SH-SY5Y (cell line): ENCODE results near the gene NYNRIN.

ENCODE experiments used
- GATA2 ChIP-seq: IDR thresholded peaks from 2 replicates; pipeline ENCODE4 v1.6.1; 2011; ENCODE audit warnings: mild to moderate bottlenecking, low read depth, low read length
- GATA3 ChIP-seq: IDR thresholded peaks from 2 replicates; pipeline ENCODE4 v1.6.1; 2011; ENCODE audit warnings: low read depth, mild to moderate bottlenecking, low read length, moderate library complexity

NYNRIN gene

DNA sequence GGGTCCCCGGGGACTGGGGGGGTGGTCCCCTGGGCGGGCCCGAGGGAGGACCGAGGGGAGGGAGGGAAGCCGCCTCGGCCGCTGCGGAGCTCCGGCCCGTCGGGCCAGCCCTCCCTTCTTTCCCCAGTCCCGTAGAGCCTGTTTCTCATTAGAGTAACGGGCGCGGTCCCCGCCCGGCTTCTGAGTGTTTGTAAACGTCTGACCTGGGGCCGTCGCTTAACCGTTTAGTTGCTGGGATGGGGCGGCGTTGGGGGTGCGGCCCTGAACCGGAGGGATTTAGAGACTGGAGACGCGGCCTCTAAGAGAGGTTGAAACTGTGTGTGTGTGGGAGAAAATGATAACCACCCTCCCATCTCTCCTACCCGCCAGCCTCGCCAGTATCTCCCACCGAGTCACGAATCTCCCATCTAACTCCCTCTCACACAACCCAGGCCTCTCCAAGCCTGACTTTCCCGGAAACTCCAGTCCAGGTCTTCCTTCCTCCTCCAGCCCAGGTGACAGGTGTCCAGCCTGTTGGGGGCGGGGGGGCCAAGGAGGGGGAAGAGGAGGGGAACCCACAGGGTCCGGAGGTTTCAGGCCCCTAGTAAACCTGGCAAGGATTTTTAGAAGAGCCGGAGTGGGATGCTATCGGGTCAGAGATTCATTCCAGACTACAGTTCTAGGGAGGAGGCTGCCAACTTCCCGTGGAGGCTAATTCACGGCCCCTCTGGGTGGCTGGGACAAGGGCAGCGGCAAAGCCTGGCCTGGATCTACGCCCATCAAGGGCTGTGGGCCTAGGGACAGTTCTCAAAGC, 31.9 kb upstream of the NYNRIN start:
- TF ChIP-seq GATA2 (no peak), GATA3 (no peak)

DNA sequence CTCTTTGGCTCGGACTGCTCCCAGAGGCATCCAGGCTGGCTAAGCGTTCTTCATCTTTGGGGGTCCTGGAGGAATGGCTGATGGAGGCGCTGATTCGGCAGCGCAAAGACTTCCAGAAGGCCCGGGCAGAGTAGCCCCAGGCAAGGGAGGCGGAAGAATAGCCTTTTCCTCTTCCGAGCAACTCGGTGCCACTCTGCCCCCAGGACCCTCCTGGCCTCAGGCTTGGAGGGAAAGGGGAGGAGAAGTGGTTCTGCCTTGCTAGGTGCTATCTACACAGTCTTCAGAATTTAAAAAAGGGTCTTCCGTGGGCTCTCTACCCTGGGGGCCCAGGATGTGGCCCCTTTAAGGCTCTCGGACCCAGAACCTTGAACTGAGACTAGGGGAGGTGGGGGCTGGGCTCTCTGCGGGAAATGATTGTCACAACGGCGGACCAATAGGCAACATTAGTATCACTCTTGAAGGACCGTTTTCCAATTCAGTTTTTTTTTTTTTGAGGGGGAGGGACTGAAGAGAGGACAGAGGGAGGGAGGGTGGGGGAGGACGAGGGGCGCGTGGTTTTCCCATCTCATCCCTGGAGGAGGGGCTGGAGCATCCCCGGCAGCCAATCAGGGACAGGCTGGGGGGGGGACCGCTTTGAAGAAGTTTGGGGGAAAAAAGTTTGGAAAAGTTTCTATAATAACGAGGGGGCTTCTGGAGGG, 31.1 kb upstream of the NYNRIN start, which contains the start of gene NFATC4:
Gene NFATC4, plus strand, starts transcription at position 671 of the 698 bp plus-strand sequence. CDS start 157 bp downstream, outside the sequence.
- TF ChIP-seq GATA2 (no peak), GATA3 (no peak)

DNA sequence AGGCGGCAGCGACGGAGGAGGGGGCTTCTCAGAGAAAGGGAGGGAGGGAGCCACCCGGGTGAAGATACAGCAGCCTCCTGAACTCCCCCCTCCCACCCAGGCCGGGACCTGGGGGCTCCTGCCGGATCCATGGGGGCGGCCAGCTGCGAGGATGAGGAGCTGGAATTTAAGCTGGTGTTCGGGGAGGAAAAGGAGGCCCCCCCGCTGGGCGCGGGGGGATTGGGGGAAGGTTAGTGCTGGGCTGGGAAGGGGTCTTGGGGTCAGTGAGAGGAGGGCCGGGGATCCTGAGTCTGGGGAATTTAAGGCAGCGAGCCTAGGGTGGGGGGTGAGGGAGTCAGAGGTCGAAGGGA, 30.6 kb upstream of the NYNRIN start:
- TF ChIP-seq GATA3 (no peak), GATA2 (no peak)

DNA sequence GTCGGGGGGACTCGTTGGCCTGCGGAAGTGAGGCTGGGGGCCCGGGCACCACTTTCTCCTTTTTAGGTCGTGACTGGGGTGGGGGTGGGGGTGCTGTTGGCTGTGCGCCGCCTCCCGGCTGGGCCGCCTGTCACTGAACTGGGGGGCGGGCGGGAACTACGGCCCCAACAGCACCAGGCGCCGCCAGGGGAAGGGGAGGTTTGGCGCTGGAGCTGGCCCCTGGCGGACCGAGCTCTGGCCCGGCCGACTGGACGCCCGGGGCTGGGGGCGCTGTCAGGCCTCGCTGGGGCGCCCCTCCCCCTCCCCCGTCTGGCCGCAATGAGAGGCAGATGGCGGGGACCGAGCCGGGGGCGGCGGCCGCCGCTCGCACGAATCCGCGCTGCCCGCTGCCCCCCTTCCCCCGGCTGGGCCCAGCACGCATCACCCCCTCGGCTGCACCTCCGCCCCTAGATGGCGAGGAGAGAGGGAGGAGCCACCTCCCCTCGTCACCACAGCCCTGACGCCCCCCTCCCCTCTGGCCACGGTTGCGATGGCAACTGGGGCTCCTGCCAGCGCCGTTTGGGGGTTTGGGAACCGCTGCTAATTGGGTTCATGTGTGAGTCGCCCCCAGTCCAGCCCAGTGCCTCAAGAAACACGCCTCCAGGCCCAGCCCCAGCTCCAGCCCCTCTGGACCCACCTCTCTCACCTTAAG, 30.1 kb upstream of the NYNRIN start:
- no peak for TF ChIP-seq GATA2
- TF ChIP-seq GATA3, result no peak

DNA sequence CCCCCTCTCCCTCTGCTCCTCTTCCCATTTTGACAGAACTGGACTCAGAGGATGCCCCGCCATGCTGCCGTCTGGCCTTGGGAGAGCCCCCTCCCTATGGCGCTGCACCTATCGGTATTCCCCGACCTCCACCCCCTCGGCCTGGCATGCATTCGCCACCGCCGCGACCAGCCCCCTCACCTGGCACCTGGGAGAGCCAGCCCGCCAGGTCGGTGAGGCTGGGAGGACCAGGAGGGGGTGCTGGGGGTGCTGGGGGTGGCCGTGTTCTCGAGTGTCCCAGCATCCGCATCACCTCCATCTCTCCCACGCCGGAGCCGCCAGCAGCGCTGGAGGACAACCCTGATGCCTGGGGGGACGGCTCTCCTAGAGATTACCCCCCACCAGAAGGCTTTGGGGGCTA, 29.3 kb upstream of the NYNRIN start:
- TF ChIP-seq GATA3, result no peak
- no peak for TF ChIP-seq GATA2

DNA sequence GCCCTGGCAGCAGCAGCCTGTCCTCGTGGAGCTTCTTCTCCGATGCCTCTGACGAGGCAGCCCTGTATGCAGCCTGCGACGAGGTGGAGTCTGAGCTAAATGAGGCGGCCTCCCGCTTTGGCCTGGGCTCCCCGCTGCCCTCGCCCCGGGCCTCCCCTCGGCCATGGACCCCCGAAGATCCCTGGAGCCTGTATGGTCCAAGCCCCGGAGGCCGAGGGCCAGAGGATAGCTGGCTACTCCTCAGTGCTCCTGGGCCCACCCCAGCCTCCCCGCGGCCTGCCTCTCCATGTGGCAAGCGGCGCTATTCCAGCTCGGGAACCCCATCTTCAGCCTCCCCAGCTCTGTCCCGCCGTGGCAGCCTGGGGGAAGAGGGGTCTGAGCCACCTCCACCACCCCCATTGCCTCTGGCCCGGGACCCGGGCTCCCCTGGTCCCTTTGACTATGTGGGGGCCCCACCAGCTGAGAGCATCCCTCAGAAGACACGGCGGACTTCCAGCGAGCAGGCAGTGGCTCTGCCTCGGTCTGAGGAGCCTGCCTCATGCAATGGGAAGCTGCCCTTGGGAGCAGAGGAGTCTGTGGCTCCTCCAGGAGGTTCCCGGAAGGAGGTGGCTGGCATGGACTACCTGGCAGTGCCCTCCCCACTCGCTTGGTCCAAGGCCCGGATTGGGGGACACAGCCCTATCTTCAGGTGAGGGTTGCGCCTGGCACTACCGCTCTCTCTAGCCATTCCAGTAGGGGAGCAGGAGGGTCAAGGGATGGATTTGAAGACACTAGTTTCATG, 28.7 kb upstream of the NYNRIN start:
- TF ChIP-seq GATA2, result no peak
- no peak for TF ChIP-seq GATA3

DNA sequence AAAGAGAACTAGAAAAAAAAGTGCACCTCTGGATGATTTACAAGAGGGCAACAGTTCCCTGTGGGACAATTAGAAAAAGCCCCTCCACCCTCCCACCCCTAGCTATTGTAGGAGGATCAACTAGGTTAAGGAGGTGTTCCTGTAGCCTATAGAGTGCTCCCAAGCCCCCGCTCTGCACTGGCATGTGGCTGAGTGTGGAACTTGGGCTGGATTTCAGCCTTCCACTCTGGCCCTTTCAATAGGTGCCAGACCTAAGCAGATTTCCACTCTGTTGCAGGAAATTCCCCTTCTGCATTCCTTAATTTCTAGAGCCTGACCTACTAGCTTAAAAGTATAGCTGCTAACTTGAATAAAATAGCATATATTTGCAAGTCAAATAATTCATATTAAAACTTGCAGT, 28.1 kb upstream of the NYNRIN start:
- no peak for TF ChIP-seq GATA3
- no peak for TF ChIP-seq GATA2

DNA sequence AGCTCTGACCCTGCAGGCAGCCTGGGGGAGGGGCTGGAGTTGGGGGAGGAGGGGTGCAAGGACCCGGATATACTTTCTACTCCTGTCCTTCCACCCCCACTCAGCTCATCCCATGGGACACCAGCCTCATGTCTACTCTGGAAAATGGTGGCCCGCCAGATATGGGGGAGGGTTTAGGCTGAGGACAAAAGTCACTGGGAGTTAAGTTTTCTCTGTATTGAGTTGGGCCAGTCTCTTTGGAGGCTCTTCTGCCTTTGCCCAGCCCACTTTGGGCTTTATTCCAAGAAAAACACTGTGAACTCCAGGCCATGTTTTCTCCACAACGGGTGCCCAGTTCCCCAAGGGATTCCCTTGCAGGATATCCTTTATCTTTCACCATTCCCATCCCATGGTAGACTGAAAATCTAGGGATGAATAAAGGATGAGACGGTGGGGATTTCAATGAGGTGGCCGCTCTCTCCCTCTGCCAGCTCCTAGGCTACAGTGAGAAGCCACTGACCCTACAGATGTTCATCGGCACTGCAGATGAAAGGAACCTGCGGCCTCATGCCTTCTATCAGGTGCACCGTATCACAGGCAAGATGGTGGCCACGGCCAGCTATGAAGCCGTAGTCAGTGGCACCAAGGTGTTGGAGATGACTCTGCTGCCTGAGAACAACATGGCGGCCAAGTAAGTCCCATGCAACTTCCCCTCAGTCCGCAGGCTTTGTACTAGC, 25.9 kb upstream of the NYNRIN start:
- TF ChIP-seq GATA3, result no peak
- no peak for TF ChIP-seq GATA2

DNA sequence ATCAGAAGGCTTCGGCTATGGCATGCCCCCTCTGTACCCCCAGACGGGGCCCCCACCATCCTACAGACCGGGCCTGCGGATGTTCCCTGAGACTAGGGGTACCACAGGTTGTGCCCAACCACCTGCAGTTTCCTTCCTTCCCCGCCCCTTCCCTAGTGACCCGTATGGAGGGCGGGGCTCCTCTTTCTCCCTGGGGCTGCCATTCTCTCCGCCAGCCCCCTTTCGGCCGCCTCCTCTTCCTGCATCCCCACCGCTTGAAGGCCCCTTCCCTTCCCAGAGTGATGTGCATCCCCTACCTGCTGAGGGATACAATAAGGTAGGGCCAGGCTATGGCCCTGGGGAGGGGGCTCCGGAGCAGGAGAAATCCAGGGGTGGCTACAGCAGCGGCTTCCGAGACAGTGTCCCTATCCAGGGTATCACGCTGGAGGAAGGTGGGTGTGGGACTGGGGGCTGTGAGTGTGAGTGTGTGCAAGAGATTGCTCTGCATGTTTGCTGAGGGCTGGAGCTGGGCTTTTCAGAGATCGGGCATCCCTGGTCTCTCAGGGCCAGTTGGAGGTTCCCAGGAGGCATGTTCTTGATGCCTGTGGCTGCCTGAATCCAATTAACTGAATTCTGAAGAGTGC, 22.2 kb upstream of the NYNRIN start:
- TF ChIP-seq GATA3, result no peak
- no peak for TF ChIP-seq GATA2

DNA sequence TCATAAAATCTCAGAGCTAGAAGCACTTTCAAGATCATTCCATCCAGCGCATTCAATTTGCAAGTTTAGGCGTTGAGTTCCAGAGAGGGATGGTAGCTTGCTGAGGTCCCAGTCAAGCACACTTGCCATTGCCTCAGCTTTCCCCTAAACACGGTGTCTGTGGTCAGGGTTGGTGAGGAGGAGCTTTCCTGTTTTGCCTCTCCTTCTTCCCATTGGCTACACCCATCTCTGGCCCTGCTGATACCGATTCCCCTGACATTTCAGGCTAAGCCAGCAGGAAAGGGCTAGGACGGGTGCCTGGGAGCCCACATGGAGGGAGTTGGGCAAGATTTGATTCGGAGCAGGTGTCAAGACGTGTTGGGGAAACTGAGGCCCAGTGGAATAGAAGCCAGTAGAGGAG, 21.7 kb upstream of the NYNRIN start:
- TF ChIP-seq GATA3 (no peak), GATA2 (no peak)

DNA sequence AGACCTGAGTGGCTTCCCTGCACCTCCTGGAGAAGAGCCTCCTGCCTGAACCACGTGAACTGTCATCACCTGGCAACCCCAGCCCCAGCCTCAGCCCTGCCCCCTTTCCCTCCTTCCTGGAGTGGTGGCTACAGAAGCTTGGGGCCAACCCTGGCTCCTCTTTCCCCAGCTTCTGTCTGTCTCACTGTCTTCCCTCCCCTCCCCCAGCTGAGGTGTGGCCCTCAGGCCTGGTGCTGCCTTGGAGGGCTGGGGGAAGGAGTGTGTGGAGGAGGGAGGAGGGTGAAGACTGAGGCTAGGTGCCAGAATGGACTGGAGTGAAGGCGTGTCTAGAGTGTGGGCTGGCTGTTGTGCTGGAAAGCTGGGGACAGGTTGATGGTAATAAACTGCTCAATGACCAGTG, 21.1 kb upstream of the NYNRIN start:
- TF ChIP-seq GATA2 (no peak), GATA3 (no peak)

DNA sequence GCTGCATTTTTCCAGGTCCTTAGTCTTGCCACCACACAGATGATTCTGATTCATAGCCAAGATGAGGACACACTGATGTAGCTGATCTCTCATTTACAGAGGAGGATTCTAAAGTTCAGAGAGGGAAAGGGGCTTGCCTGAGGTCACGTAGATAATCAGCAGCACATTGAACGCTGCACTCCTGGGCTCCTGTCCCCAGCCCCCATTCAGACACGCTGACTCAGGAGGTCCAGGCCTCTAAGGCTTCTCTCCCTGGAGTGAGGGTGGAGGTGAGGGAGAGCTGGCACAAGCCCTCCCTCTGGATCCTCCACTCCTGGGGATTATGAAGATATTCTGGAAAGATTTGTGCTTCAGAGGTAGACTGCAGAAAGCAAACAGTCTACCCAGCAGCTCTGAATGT, 20.5 kb upstream of the NYNRIN start:
- no peak for TF ChIP-seq GATA3
- TF ChIP-seq GATA2, result no peak
